BLaER1 (cell line): Measurements from ENCODE around the gene NPAP1.
"Not testable (repeated sequence)": the region's sequence is repeated elsewhere in the genome, so short reads cannot be mapped to it uniquely, and the experiment has no call there.

Experiments used
- H3K27ac ChIP-seq: shearing (Covaris generic); formaldehyde crosslinking; 2 replicates; pipeline ENCODE4 v1.8.1; 2022
- H3K27me3 ChIP-seq: shearing (Covaris generic); formaldehyde crosslinking; 2 replicates; pipeline ENCODE4 v1.8.1; 2022
- H3K36me3 ChIP-seq: shearing (Covaris generic); formaldehyde crosslinking; 2 replicates; pipeline ENCODE4 v1.8.1; 2022
- H3K4me1 ChIP-seq: shearing (Covaris generic); formaldehyde crosslinking; 2 replicates; pipeline ENCODE4 v1.8.1; 2022
- H3K4me2 ChIP-seq: shearing (Covaris generic); formaldehyde crosslinking; 2 replicates; pipeline ENCODE4 v1.8.1; 2022
- H3K4me3 ChIP-seq: shearing (Covaris generic); formaldehyde crosslinking; 2 replicates; pipeline ENCODE4 v1.8.1; 2022
- H3K9ac ChIP-seq: shearing (Covaris generic); formaldehyde crosslinking; 2 replicates; pipeline ENCODE4 v1.8.1; 2022
- H3K9me3 ChIP-seq: shearing (Covaris generic); formaldehyde crosslinking; 2 replicates; pipeline ENCODE4 v1.8.1; 2022
- H4K20me1 ChIP-seq: shearing (Covaris generic); formaldehyde crosslinking; 2 replicates; pipeline ENCODE4 v1.8.1; 2022
- Cebpa-rat ChIP-seq: shearing (Covaris generic); IDR thresholded peaks from 2 replicates; pipeline ENCODE4 v1.8.1; 2022

NPAP1 gene

GRCh38 chr15:24675332-24676144 lies at the start of gene NPAP1:
TSS of gene NPAP1 (plus strand) at chr15:24675775. CDS start at chr15:24675868, 93 bp downstream.
- no peaks in the 10 kb centered on the region for H4K20me1 ChIP-seq
- H3K27ac ChIP-seq: no peak within 1 kb of the TSS
- H3K9me3 ChIP-seq: peaks cover 17% of the 10 kb centered on the region
- H3K27me3 ChIP-seq: no peaks in the 10 kb centered on the region
- no peak for TF ChIP-seq Cebpa-rat
- H3K9ac ChIP-seq: no peak within 1 kb of the TSS
- no peaks in the 10 kb centered on the region for H3K36me3 ChIP-seq
- H3K4me2 ChIP-seq: no peak within 1 kb of the TSS
- H3K4me3 ChIP-seq: no peak within 1 kb of the TSS
- H3K4me1 ChIP-seq: no peaks in the 10 kb centered on the region

GRCh38 chr15:24627443-24627842 lies 48.1 kb upstream of the NPAP1 start:
- Histone ChIP-seq H3K27me3 (no peaks in the 10 kb centered on the region), H3K9ac (no peak overlapping the region), H3K9me3 (peaks cover 11% of the 10 kb centered on the region), H3K4me3 (no peak overlapping the region), H3K4me1 (peaks cover 13% of the 10 kb centered on the region; the same call in 1 of the 2 replicates), H3K4me2 (no peak overlapping the region), H3K27ac (no peak overlapping the region), H4K20me1 (no peaks in the 10 kb centered on the region), H3K36me3 (no peaks in the 10 kb centered on the region)
- no peak for TF ChIP-seq Cebpa-rat

DNA sequence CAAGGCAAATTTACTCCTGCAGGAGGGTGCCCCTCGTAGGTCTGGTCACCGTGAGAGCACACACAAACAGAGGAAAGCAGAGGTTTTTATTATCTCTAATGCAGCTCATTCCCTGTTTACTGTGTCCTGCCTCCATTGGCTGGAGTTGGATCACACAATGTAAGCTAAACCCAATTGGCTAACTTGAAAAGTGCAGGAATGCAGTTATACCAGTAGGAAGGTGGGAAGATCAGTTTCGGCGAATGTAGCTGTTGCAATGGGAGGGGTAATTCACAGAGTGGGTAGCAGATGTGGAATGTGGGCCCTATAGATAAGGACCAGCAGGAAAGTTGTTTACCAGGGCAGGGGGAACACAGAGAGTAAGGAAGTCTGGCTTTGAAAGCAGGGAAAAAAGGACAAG lies 42.5 kb upstream of the NPAP1 start:
- no peaks in the 10 kb centered on the region for H4K20me1 ChIP-seq
- H3K4me3 ChIP-seq: no peak overlapping the region
- TF ChIP-seq Cebpa-rat: no peak
- H3K4me2 ChIP-seq: no peak overlapping the region
- no peaks in the 10 kb centered on the region for H3K27me3 ChIP-seq
- peaks cover 26% of the 10 kb centered on the region for H3K9me3 ChIP-seq
- H3K27ac ChIP-seq: no peak overlapping the region
- H3K9ac ChIP-seq: no peak overlapping the region
- 0 out of 2 replicates have a peak, but pooled peaks cover 9% of the 10 kb centered on the region for H3K4me1 ChIP-seq
- H3K36me3 ChIP-seq: no peaks in the 10 kb centered on the region

- not testable (repeated sequence) for H3K27me3 ChIP-seq, H4K20me1 ChIP-seq, H3K4me3 ChIP-seq, H3K27ac ChIP-seq, H3K9me3 ChIP-seq, H3K36me3 ChIP-seq, H3K9ac ChIP-seq, H3K4me2 ChIP-seq, H3K4me1 ChIP-seq
Measured at GRCh38 chr15:24639412-24639811, 36.2 kb upstream of the NPAP1 start.

DNA sequence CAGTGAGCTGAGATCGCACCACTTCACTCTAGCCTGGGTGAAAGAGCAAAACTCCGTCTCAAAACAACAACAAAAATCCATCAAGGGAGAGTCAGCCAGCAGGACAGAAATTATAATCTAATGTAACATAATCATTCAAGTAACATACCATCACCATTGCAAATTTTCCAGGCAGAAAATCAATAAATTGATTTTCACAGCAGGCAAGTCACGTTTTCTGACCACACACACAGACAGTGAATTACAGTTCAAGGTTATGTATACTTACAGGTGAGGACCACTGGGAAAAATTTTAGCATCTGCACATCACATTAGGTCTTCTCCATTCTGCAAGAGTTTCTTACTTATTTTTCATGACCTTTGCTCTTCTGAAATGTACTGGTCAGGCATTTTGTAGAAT lies 29.9 kb upstream of the NPAP1 start:
- Histone ChIP-seq H3K4me3 (no peak overlapping the region), H3K4me1 (no peaks in the 10 kb centered on the region), H3K27ac (no peak overlapping the region), H4K20me1 (no peaks in the 10 kb centered on the region), H3K36me3 (no peaks in the 10 kb centered on the region), H3K9ac (no peak overlapping the region), H3K9me3 (no peaks in the 10 kb centered on the region), H3K4me2 (no peak overlapping the region), H3K27me3 (no peaks in the 10 kb centered on the region)
- TF ChIP-seq Cebpa-rat: no peak

- H3K27me3 ChIP-seq: no peaks in the 10 kb centered on the region
- H3K27ac ChIP-seq: no peak overlapping the region
- no peak overlapping the region for H3K4me2 ChIP-seq
- H3K4me3 ChIP-seq: no peak overlapping the region
- TF ChIP-seq Cebpa-rat: no peak
- no peaks in the 10 kb centered on the region for H3K4me1 ChIP-seq
- H3K9me3 ChIP-seq: no peaks in the 10 kb centered on the region
- H3K9ac ChIP-seq: no peak overlapping the region
- H4K20me1 ChIP-seq: no peaks in the 10 kb centered on the region
- H3K36me3 ChIP-seq: no peaks in the 10 kb centered on the region
Measured at GRCh38 chr15:24659622-24660021, 16.0 kb upstream of the NPAP1 start.

GRCh38 chr15:24662991-24663390 lies 12.6 kb upstream of the NPAP1 start:
- no peaks in the 10 kb centered on the region for H3K27me3 ChIP-seq
- H3K27ac ChIP-seq: no peak overlapping the region
- H4K20me1 ChIP-seq: no peaks in the 10 kb centered on the region
- H3K4me1 ChIP-seq: no peaks in the 10 kb centered on the region
- H3K4me2 ChIP-seq: no peak overlapping the region
- no peak overlapping the region for H3K9ac ChIP-seq
- H3K36me3 ChIP-seq: no peaks in the 10 kb centered on the region
- TF ChIP-seq Cebpa-rat: no peak
- no peaks in the 10 kb centered on the region for H3K9me3 ChIP-seq
- H3K4me3 ChIP-seq: no peak overlapping the region

GRCh38 chr15:24676431-24676830 lies 856 bp downstream of the NPAP1 start:
- no peak for TF ChIP-seq Cebpa-rat
- no peak overlapping the region for H3K4me3 ChIP-seq
- no peaks in the 10 kb centered on the region for H3K36me3 ChIP-seq
- no peak overlapping the region for H3K27ac ChIP-seq
- H4K20me1 ChIP-seq: no peaks in the 10 kb centered on the region
- H3K4me2 ChIP-seq: no peak overlapping the region
- no peaks in the 10 kb centered on the region for H3K4me1 ChIP-seq
- no peak overlapping the region for H3K9ac ChIP-seq
- peaks cover 17% of the 10 kb centered on the region for H3K9me3 ChIP-seq
- no peaks in the 10 kb centered on the region for H3K27me3 ChIP-seq

DNA sequence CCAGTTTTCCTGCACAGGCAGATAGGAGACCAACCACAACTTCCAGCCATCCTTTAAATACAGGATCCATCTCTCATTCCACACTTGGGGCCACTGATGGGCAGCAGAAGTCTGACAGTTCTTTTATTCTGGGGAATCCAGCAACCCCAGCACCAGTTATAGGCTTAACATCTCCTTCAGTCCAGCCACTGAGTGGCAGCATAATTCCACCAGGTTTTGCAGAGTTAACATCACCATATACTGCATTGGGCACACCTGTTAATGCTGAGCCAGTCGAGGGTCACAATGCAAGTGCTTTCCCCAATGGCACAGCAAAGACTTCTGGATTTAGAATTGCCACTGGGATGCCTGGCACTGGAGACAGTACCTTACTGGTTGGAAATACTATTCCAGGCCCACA lies 2.9 kb downstream of the NPAP1 start:
- Histone ChIP-seq H3K4me3 (no peak overlapping the region), H3K27ac (no peak overlapping the region), H3K36me3 (no peaks in the 10 kb centered on the region), H4K20me1 (no peaks in the 10 kb centered on the region), H3K9me3 (peaks cover 17% of the 10 kb centered on the region), H3K9ac (no peak overlapping the region), H3K27me3 (no peaks in the 10 kb centered on the region), H3K4me2 (no peak overlapping the region), H3K4me1 (no peaks in the 10 kb centered on the region)
- no peak for TF ChIP-seq Cebpa-rat

- no peaks in the 10 kb centered on the region for H3K4me1 ChIP-seq
- no peaks in the 10 kb centered on the region for H3K27me3 ChIP-seq
- no peaks in the 10 kb centered on the region for H3K36me3 ChIP-seq
- no peak overlapping the region for H3K27ac ChIP-seq
- TF ChIP-seq Cebpa-rat: no peak
- no peaks in the 10 kb centered on the region for H4K20me1 ChIP-seq
- H3K4me2 ChIP-seq: no peak overlapping the region
- no peaks in the 10 kb centered on the region for H3K9me3 ChIP-seq
- H3K9ac ChIP-seq: no peak overlapping the region
- H3K4me3 ChIP-seq: no peak overlapping the region
Measured at GRCh38 chr15:24682002-24682401, 6.4 kb downstream of the NPAP1 start.

DNA sequence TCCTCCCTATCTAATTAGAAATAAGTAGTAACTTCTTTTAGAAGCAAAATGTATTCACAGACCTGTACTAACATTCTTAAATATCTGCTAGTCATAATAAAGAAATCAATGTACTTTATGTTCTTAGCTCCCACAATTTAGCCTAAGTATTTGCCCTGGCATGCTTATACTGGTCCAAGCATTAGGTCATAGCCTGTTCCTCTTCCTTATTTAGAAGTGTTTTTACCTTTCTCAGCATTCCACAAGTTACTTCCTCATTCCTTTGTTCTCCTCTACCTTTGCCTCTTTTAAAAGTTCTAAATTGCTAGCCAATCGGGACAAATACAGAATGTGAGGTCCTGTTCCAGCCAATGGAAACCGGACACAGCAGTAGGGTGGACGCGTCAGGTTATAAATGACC lies 7.3 kb downstream of the NPAP1 start:
- not testable (repeated sequence) for H3K9ac ChIP-seq, H3K36me3 ChIP-seq, H3K27me3 ChIP-seq, H4K20me1 ChIP-seq, H3K27ac ChIP-seq, H3K4me3 ChIP-seq, H3K4me2 ChIP-seq, H3K9me3 ChIP-seq, H3K4me1 ChIP-seq
